ENCODE measurements around the gene NTM. TPM values are rescaled to one million over a fixed set of nuclear protein-coding genes. Genes with fewer than 3 reads are reported as not detected.

The NTM gene
- total RNA-seq, 2 donors from 2014 or later = 1.7 to 3.6 TPM

GRCh38 chr11:131533149-131533548 is 162.7 kb downstream of the NTM start:
- Mint-ChIP-seq H3K4me1 (peaks cover 20% of the 10 kb centered on the region), H3K36me3 (ENCODE audit: low read depth) (no peaks in the 10 kb centered on the region), H3K27ac (no peak overlapping the region), H3K4me3 (no peak overlapping the region), H3K9me3 (no peaks in the 10 kb centered on the region), H3K27me3 (ENCODE audit: insufficient read depth) (peaks cover 6% of the 10 kb centered on the region)
- Histone ChIP-seq H3K9me3 (ENCODE audit: control insufficient read depth, low read length) (no peaks in the 10 kb centered on the region), H3K36me3 (ENCODE audit: control insufficient read depth, insufficient read depth, low read length) (no peaks in the 10 kb centered on the region), H3K27me3 (ENCODE audit: control insufficient read depth, insufficient read depth, low read length, poor library complexity, severe bottlenecking) (no peaks in the 10 kb centered on the region), H3K27ac (ENCODE audit: low read depth, low read length) (no peak overlapping the region), H3K9ac (ENCODE audit: extremely low read depth, low read length, poor library complexity, severe bottlenecking) (no peak overlapping the region), H3K4me3 (ENCODE audit: low read length) (no peak overlapping the region), H3K4me1 (ENCODE audit: control insufficient read depth, insufficient read depth, low read length) (peaks cover 8% of the 10 kb centered on the region)
- DNase-seq = no peak
- no peak for TF ChIP-seq CTCF (conservative IDR thresholded peaks at IDR 0.05)
- 92 to 94% methylated on average over 8 of the region's 8 CpGs for WGBS, 2 experiments (ENCODE audit: insufficient coverage in 1 of 2, insufficient read length in 1 of 2)

DNA sequence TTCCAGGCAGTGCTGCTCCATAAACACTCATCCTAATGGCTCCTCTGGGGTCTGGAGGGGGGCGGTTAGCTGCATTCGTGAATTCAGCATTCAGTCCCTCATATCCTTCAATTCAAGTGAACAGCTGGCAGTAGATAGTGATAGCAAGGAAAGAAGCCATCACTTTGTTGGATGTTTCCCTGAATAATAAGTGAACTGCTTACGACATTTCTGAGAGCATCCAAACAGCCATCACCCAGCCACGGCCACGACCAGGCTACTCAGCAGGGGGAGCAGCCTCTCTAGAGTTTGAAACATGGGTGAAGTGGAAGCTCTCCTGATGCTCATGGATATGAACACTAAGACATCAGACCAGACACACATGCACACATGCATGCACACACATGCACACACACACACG is 163.6 kb downstream of the NTM start:
- Histone ChIP-seq H3K4me1 (ENCODE audit: control insufficient read depth, insufficient read depth, low read length) (peaks cover 8% of the 10 kb centered on the region), H3K27ac (ENCODE audit: low read depth, low read length) (no peak overlapping the region), H3K4me3 (ENCODE audit: low read length) (no peak overlapping the region), H3K9me3 (ENCODE audit: control insufficient read depth, low read length) (no peaks in the 10 kb centered on the region), H3K27me3 (ENCODE audit: control insufficient read depth, insufficient read depth, low read length, poor library complexity, severe bottlenecking) (no peaks in the 10 kb centered on the region), H3K36me3 (ENCODE audit: control insufficient read depth, insufficient read depth, low read length) (no peaks in the 10 kb centered on the region), H3K9ac (ENCODE audit: extremely low read depth, low read length, poor library complexity, severe bottlenecking) (no peak overlapping the region)
- no peak overlapping the region for H3K27ac Mint-ChIP-seq
- no peaks in the 10 kb centered on the region for H3K9me3 Mint-ChIP-seq
- WGBS, 2 experiments (ENCODE audit: insufficient coverage in 1 of 2, insufficient read length in 1 of 2) = 96 to 100% methylated on average over 2 to 6 of the region's 6 CpGs
- H3K4me1 Mint-ChIP-seq = peaks cover 20% of the 10 kb centered on the region
- peaks cover 6% of the 10 kb centered on the region for H3K27me3 Mint-ChIP-seq (ENCODE audit: insufficient read depth)
- H3K4me3 Mint-ChIP-seq = no peak overlapping the region
- DNase-seq = no peak
- TF ChIP-seq CTCF (conservative IDR thresholded peaks at IDR 0.05) = no peak
- H3K36me3 Mint-ChIP-seq (ENCODE audit: low read depth) = no peaks in the 10 kb centered on the region

- H3K36me3 Mint-ChIP-seq (ENCODE audit: low read depth) = no peaks in the 10 kb centered on the region
- no peak overlapping the region for H3K9ac ChIP-seq (ENCODE audit: extremely low read depth, low read length, poor library complexity, severe bottlenecking)
- no peak overlapping the region for H3K4me3 ChIP-seq (ENCODE audit: low read length)
- WGBS, 2 experiments (ENCODE audit: insufficient coverage in 1 of 2, insufficient read length in 1 of 2) = 86 to 88% methylated on average over 5 of the region's 5 CpGs
- no peak overlapping the region for H3K4me3 Mint-ChIP-seq
- DNase-seq = no peak
- H3K36me3 ChIP-seq (ENCODE audit: control insufficient read depth, insufficient read depth, low read length) = no peaks in the 10 kb centered on the region
- H3K4me1 Mint-ChIP-seq = peaks cover 21% of the 10 kb centered on the region
- peaks cover 8% of the 10 kb centered on the region for H3K4me1 ChIP-seq (ENCODE audit: control insufficient read depth, insufficient read depth, low read length)
- H3K27me3 ChIP-seq (ENCODE audit: control insufficient read depth, insufficient read depth, low read length, poor library complexity, severe bottlenecking) = no peaks in the 10 kb centered on the region
- H3K9me3 ChIP-seq (ENCODE audit: control insufficient read depth, low read length) = no peaks in the 10 kb centered on the region
- no peaks in the 10 kb centered on the region for H3K9me3 Mint-ChIP-seq
- H3K27me3 Mint-ChIP-seq (ENCODE audit: insufficient read depth) = peaks cover 6% of the 10 kb centered on the region
- no peak overlapping the region for H3K27ac Mint-ChIP-seq
- no peak overlapping the region for H3K27ac ChIP-seq (ENCODE audit: low read depth, low read length)
- no peak for TF ChIP-seq CTCF (conservative IDR thresholded peaks at IDR 0.05)
Measured at GRCh38 chr11:131534611-131535010, 164.2 kb downstream of the NTM start.
